CD14-positive monocyte (primary cell): ENCODE results near the gene JMJD1C. TPM values are rescaled to one million over a fixed set of nuclear protein-coding genes. Genes with fewer than 3 reads are reported as not detected.

Experiments
- DNase-seq, 3 donors: peaks; one replicate each; pipeline ENCODE4 v3.0.0-alpha.2; 2011 to 2022
- H2AFZ ChIP-seq: 2 replicates; pipeline ENCODE4 v1.6.0; 2012; ENCODE audit warnings: mild to moderate bottlenecking, low read depth, low read length, inconsistent platforms; ENCODE audit not compliant: insufficient read depth, poor library complexity, severe bottlenecking
- H3K27ac ChIP-seq, 2 donors: 1 replicate in 1 of 2; 2 replicates in 1 of 2; pipeline ENCODE4 v1.5.1; 2012 to 2013; ENCODE audit warnings: low read length in 2 of 2, control low read depth in 1 of 2, inconsistent platforms in 1 of 2, low read depth in 1 of 2, mild to moderate bottlenecking in 1 of 2
- H3K27me3 ChIP-seq, 2 donors: one replicate each; pipeline versions ENCODE4 v1.6.0 to v1.6.1; 2011 to 2013; ENCODE audit warnings: low read length in 2 of 2; ENCODE audit not compliant: control insufficient read depth in 2 of 2, insufficient read depth in 2 of 2
- H3K36me3 ChIP-seq, 2 donors: replicated peaks in 1 of 2; 1 replicate in 1 of 2; 2 replicates in 1 of 2; pipeline versions ENCODE4 v1.5.1 to v1.6.1; 2012 to 2013; ENCODE audit warnings: low read length in 2 of 2, control low read depth in 1 of 2, inconsistent platforms in 1 of 2, mild to moderate bottlenecking in 1 of 2; ENCODE audit not compliant: insufficient read depth in 2 of 2, control insufficient read depth in 1 of 2
- H3K4me1 ChIP-seq, 2 donors: 1 replicate in 1 of 2; 2 replicates in 1 of 2; pipeline versions ENCODE4 v1.5.1 to v1.6.1; 2012 to 2013; ENCODE audit warnings: low read length in 2 of 2, control low read depth in 1 of 2, inconsistent platforms in 1 of 2, mild to moderate bottlenecking in 1 of 2, moderate library complexity in 1 of 2; ENCODE audit not compliant: insufficient read depth in 2 of 2, control insufficient read depth in 1 of 2
- H3K4me2 ChIP-seq: replicated peaks from 2 replicates; pipeline ENCODE3; 2012; ENCODE audit warnings: low read length, moderate library complexity, mild to moderate bottlenecking; ENCODE audit not compliant: poor library complexity, severe bottlenecking; ENCODE audit errors: extremely low read depth
- H3K4me3 ChIP-seq, 3 experiments: fragments of 200-600 bp in 1 of 3; sonication (generic) in 1 of 3; replicated peaks in 1 of 3; 1 replicate in 2 of 3; 2 replicates in 1 of 3; pipeline ENCODE4 v1.5.1; 2011 to 2013; ENCODE audit warnings: low read length in 3 of 3, mild to moderate bottlenecking in 3 of 3, control low read depth in 2 of 3, low read depth in 2 of 3, inconsistent platforms in 1 of 3, moderate library complexity in 1 of 3
- H3K79me2 ChIP-seq: 2 replicates; pipeline ENCODE4 v1.6.0; 2012; ENCODE audit warnings: mild to moderate bottlenecking, control low read depth, inconsistent platforms, low read length, moderate library complexity; ENCODE audit not compliant: insufficient read depth
- H3K9ac ChIP-seq: 2 replicates; pipeline ENCODE4 v1.6.0; 2017; ENCODE audit warnings: low read length, mild to moderate bottlenecking; ENCODE audit not compliant: insufficient read depth, poor library complexity, severe bottlenecking
- H3K9me3 ChIP-seq, 2 donors: replicated peaks in 1 of 2; 1 replicate in 1 of 2; 2 replicates in 1 of 2; pipeline versions ENCODE4 v1.5.1 to v1.6.1; 2012 to 2013; ENCODE audit warnings: low read length in 2 of 2, control low read depth in 1 of 2; ENCODE audit not compliant: control insufficient read depth in 1 of 2, insufficient read depth in 1 of 2
- H4K20me1 ChIP-seq: 2 replicates; pipeline ENCODE4 v1.6.0; 2012; ENCODE audit warnings: mild to moderate bottlenecking, low read length, control low read depth, moderate library complexity; ENCODE audit not compliant: insufficient read depth
- H3K27ac Mint-ChIP-seq, 7 donors: one replicate each; pipeline ENCODE4 v1.8.0; 2020; ENCODE audit warnings: mild to moderate bottlenecking in 7 of 7, mixed read lengths in 7 of 7, moderate library complexity in 6 of 7, inconsistent platforms in 2 of 7
- H3K27me3 Mint-ChIP-seq, 3 donors: one replicate each; pipeline ENCODE4 v1.8.0; 2021 to 2022; ENCODE audit warnings: low read depth in 3 of 3, mild to moderate bottlenecking in 3 of 3, mixed read lengths in 3 of 3, moderate library complexity in 3 of 3, inconsistent platforms in 1 of 3
- H3K36me3 Mint-ChIP-seq, 2 donors: one replicate each; pipeline ENCODE4 v1.8.0; 2020; ENCODE audit warnings: mixed read lengths in 2 of 2, inconsistent platforms in 1 of 2, mild to moderate bottlenecking in 1 of 2
- H3K4me1 Mint-ChIP-seq: one replicate; pipeline ENCODE4 v1.8.0; 2020; ENCODE audit warnings: mild to moderate bottlenecking, mixed read lengths
- H3K4me3 Mint-ChIP-seq, 2 donors: one replicate each; pipeline ENCODE4 v1.8.0; 2020; ENCODE audit warnings: mild to moderate bottlenecking in 2 of 2, mixed read lengths in 2 of 2, moderate library complexity in 1 of 2
- H3K9me3 Mint-ChIP-seq, 7 donors: one replicate each; pipeline ENCODE4 v1.8.0; 2020 to 2022; ENCODE audit warnings: mixed read lengths in 7 of 7, mild to moderate bottlenecking in 6 of 7, moderate library complexity in 6 of 7, inconsistent platforms in 2 of 7
- WGBS: methylation state at CpG from one replicate; pipeline ENCODE4 v1.1.5; 2013; ENCODE audit warnings: missing lambda C conversion rate; ENCODE audit not compliant: insufficient coverage; 5-methylcytosine and 5-hydroxymethylcytosine counted together
- intact Hi-C, 2 donors: fragments of 100-400 bp; cut with micrococcal nuclease; formaldehyde crosslinking; loops; one replicate each; pipeline versions ENCODE4 v1.15.0 to v1.15.1; 2023
- polyA plus RNA-seq, 3 donors: library from polyadenylated mRNA; depleted of rRNA in 1 of 3; unstranded in 2 of 3; stranded (reverse) in 1 of 3; fragments of 300-500 nt in 2 of 3; fragments of >200 nt in 1 of 3; fragmentation: Illumina TruSeq in 2 of 3; gene quantifications; 1 replicate in 2 of 3; 2 replicates in 1 of 3; pipeline ENCODE4 v1.2.3, GENCODE V29; 2012 to 2021
- TF ChIP-seq, protein P1 (sequence below): fragments of 200-600 bp; IDR thresholded peaks from one replicate; pipeline ENCODE4 v1.8.0; 2022; ENCODE audit warnings: antibody characterized with exemption, mild to moderate bottlenecking

JMJD1C gene
- polyA plus RNA-seq, 3 donors = 27.8 to 84.8 (median 46.5) TPM

- Mint-ChIP-seq H3K27ac (no peak overlapping the region), H3K27me3 (peaks cover 11 to 21% (median 12%) of the 10 kb centered on the region in 3 donors), H3K36me3 (peaks cover 16 to 24% of the 10 kb centered on the region in 2 donors), H3K4me1 (peaks cover 63% of the 10 kb centered on the region), H3K4me3 (no peak overlapping the region), H3K9me3 (peaks cover 6 to 13% (median 10%) of the 10 kb centered on the region in 7 donors)
- no CpG with 5 or more reads among the region's 1 CpG for WGBS
- no peak overlapping the region for H3K4me3 ChIP-seq
- H3K4me2 ChIP-seq = no peak overlapping the region
- H2AFZ ChIP-seq = no peak overlapping the region
- TF ChIP-seq, protein P1, sequence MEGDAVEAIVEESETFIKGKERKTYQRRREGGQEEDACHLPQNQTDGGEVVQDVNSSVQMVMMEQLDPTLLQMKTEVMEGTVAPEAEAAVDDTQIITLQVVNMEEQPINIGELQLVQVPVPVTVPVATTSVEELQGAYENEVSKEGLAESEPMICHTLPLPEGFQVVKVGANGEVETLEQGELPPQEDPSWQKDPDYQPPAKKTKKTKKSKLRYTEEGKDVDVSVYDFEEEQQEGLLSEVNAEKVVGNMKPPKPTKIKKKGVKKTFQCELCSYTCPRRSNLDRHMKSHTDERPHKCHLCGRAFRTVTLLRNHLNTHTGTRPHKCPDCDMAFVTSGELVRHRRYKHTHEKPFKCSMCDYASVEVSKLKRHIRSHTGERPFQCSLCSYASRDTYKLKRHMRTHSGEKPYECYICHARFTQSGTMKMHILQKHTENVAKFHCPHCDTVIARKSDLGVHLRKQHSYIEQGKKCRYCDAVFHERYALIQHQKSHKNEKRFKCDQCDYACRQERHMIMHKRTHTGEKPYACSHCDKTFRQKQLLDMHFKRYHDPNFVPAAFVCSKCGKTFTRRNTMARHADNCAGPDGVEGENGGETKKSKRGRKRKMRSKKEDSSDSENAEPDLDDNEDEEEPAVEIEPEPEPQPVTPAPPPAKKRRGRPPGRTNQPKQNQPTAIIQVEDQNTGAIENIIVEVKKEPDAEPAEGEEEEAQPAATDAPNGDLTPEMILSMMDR = no peak
- no peaks in the 10 kb centered on the region for H3K36me3 ChIP-seq
- H3K4me1 ChIP-seq = peaks cover 22 to 39% of the 10 kb centered on the region in 2 donors
- H4K20me1 ChIP-seq = peaks cover 23% of the 10 kb centered on the region
- no peaks in the 10 kb centered on the region for H3K9me3 ChIP-seq
- intact Hi-C loops = no loop called here
- H3K9ac ChIP-seq = no peak overlapping the region
- H3K27ac ChIP-seq = no peak overlapping the region
- peaks cover 70% of the 10 kb centered on the region for H3K79me2 ChIP-seq
- no peak for DNase-seq
- peaks cover 0 to 6% of the 10 kb centered on the region in 2 donors for H3K27me3 ChIP-seq
Observed at GRCh38 chr10:63390521-63390920, 75.3 kb downstream of the JMJD1C start.

- no CpG with 5 or more reads among the region's 2 CpGs for WGBS
- no peak overlapping the region for H3K27ac ChIP-seq
- Mint-ChIP-seq H3K36me3 (peaks cover 16 to 29% of the 10 kb centered on the region in 2 donors), H3K27ac (peak overlapping the region in 4 of 7 donors; percentile 5 to 38 (median 34)), H3K27me3 (peaks cover 10 to 21% (median 11%) of the 10 kb centered on the region in 3 donors), H3K9me3 (peaks cover 6 to 12% (median 8%) of the 10 kb centered on the region in 7 donors), H3K4me3 (peak overlapping the region; percentile 0 to 71), H3K4me1 (peaks cover 60% of the 10 kb centered on the region)
- no peaks in the 10 kb centered on the region for H3K9me3 ChIP-seq
- H3K27me3 ChIP-seq = peaks cover 0 to 6% of the 10 kb centered on the region in 2 donors
- no peak overlapping the region for H3K9ac ChIP-seq
- no peak for DNase-seq
- peaks cover 80% of the 10 kb centered on the region for H3K79me2 ChIP-seq
- H3K4me2 ChIP-seq = peak overlapping the region; percentile 60
- H2AFZ ChIP-seq = no peak overlapping the region
- no peaks in the 10 kb centered on the region for H3K36me3 ChIP-seq
- peaks cover 42% of the 10 kb centered on the region for H4K20me1 ChIP-seq
- TF ChIP-seq, protein P1 = no peak
- H3K4me1 ChIP-seq = peaks cover 22 to 39% of the 10 kb centered on the region in 2 donors
- intact Hi-C loops = no loop called here
- peak overlapping the region; percentile 4 to 45 (median 21) for H3K4me3 ChIP-seq
Observed at GRCh38 chr10:63388421-63389031, 77.3 kb downstream of the JMJD1C start.
